ENCODE results near the gene MYO6.

GRCh38 chr6:75727206-75727605, 21.8 kb upstream of the MYO6 start:
- TF ChIP-seq EP300 (IDR thresholded peaks at IDR 0.05) = no peak
- no peak for TF ChIP-seq CTCF (IDR thresholded peaks at IDR 0.05)

All from stomach (tissue), 4 donors.